ENCODE measurements around the gene CRB2. TPM values are rescaled to one million over a fixed set of nuclear protein-coding genes. Genes with fewer than 3 reads are reported as not detected.

Gene CRB2
- total RNA-seq, 4 donors from 2014 or later = 2.2 to 19.4 (median 3.1) TPM

DNA sequence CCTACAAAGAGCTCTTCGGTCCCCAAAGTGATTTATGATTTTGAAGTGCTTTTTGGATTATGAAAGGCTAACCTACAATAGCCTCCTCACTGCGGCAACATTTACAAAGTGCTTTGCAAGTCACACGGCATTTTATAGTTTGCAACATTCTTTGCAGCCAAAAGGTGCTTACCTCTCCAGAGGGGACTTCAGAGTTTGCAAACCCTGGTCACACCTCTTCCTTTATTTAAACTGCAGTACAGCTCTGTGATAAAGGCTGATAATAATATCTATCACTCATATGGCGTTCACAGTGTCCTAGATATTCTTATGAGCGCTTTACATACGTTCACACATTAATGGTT is 20.0 kb upstream of the CRB2 start:
- no peaks in the 10 kb centered on the region for H3K4me1 ChIP-seq
- no peak overlapping the region for H3K27ac ChIP-seq
- H3K4me3 ChIP-seq = no peak overlapping the region
- TF ChIP-seq, protein P1, sequence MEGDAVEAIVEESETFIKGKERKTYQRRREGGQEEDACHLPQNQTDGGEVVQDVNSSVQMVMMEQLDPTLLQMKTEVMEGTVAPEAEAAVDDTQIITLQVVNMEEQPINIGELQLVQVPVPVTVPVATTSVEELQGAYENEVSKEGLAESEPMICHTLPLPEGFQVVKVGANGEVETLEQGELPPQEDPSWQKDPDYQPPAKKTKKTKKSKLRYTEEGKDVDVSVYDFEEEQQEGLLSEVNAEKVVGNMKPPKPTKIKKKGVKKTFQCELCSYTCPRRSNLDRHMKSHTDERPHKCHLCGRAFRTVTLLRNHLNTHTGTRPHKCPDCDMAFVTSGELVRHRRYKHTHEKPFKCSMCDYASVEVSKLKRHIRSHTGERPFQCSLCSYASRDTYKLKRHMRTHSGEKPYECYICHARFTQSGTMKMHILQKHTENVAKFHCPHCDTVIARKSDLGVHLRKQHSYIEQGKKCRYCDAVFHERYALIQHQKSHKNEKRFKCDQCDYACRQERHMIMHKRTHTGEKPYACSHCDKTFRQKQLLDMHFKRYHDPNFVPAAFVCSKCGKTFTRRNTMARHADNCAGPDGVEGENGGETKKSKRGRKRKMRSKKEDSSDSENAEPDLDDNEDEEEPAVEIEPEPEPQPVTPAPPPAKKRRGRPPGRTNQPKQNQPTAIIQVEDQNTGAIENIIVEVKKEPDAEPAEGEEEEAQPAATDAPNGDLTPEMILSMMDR (IDR thresholded peaks at IDR 0.05) = no peak
- no peak for TF ChIP-seq POLR2A (IDR thresholded peaks at IDR 0.05)
- no peaks in the 10 kb centered on the region for H3K36me3 ChIP-seq
- DNase-seq = no peak
- intact Hi-C loops (cut with DNase I; ENCODE audit: low total_unique reads) = no loop called here
- no peaks in the 10 kb centered on the region for H3K9me3 ChIP-seq
- no peaks in the 10 kb centered on the region for H3K27me3 ChIP-seq

DNA sequence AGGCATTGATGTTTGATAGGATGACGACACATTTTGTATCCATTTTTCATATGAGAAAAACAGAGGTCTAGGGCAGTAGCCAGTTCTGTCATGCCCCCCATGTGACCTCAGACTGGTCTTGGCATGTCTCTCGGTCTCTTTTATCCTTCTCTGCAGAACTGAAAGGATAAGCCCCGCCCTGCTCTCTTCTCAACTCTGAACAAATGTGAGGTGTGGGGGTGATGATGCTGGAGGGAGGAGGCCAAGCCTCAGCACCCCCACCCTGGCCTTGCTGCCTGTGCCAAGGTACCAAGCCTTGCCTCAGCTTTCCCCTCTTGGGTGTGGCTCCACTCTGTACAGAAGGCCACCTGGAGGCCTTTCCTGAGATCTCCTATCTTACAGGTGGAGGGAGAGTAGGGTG is 19.5 kb upstream of the CRB2 start:
- no peak overlapping the region for H3K27ac ChIP-seq
- intact Hi-C loops (cut with DNase I; ENCODE audit: low total_unique reads) = no loop called here
- DNase-seq = no peak
- H3K36me3 ChIP-seq = no peaks in the 10 kb centered on the region
- TF ChIP-seq POLR2A (IDR thresholded peaks at IDR 0.05) = no peak
- TF ChIP-seq, protein P1 (IDR thresholded peaks at IDR 0.05) = no peak
- no peaks in the 10 kb centered on the region for H3K4me1 ChIP-seq
- H3K27me3 ChIP-seq = no peaks in the 10 kb centered on the region
- no peak overlapping the region for H3K4me3 ChIP-seq
- no peaks in the 10 kb centered on the region for H3K9me3 ChIP-seq

DNA sequence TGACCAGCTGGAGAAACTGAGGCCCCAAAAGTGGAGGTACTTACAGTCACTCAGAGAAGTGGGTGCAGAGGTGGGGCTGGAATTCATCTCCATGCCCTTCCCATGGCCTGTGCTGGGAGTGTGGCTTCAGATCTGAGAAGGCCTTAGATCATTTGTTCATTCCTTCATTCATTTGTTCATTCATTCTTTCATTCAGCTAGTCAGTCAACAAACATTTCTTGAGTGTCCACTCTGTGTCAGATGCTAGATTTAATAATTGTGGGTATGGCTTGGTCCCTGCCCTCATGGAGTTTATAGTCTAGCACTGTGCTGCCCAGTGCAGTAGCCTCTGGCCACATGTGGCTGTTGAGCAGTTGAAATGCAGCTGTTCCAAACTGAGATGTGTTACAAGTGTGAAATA is 19.0 kb upstream of the CRB2 start:
- TF ChIP-seq, protein P1 (IDR thresholded peaks at IDR 0.05) = no peak
- TF ChIP-seq POLR2A (IDR thresholded peaks at IDR 0.05) = no peak
- Histone ChIP-seq H3K27ac (no peak overlapping the region), H3K9me3 (no peaks in the 10 kb centered on the region), H3K4me3 (no peak overlapping the region), H3K27me3 (no peaks in the 10 kb centered on the region), H3K4me1 (no peaks in the 10 kb centered on the region), H3K36me3 (no peaks in the 10 kb centered on the region)
- no peak for DNase-seq
- intact Hi-C loops (cut with DNase I; ENCODE audit: low total_unique reads) = no loop called here

DNA sequence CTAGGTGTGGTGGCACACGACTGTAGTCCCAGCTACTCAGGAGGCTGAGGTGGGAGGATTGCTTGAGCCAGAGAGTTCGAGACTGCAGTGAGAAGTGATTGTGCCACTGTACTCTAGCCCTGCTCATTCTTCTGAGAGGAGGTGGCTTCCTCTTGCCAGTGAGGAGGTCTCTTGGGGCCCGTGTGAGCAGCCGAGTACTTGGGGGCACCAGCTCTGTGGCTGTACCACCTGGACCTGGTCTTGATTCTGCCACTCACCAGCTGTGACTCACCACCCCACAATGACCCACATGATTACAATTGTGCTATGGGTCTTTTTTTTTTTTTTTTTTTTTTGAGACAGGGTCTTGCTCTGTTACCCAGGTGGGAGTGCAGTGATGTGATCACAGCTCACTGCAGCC is 18.0 kb upstream of the CRB2 start:
- DNase-seq = no peak
- TF ChIP-seq, protein P1 (IDR thresholded peaks at IDR 0.05) = no peak
- TF ChIP-seq POLR2A (IDR thresholded peaks at IDR 0.05) = no peak
- H3K27me3 ChIP-seq = no peaks in the 10 kb centered on the region
- no peak overlapping the region for H3K27ac ChIP-seq
- intact Hi-C loops (cut with DNase I; ENCODE audit: low total_unique reads) = no loop called here
- H3K36me3 ChIP-seq = no peaks in the 10 kb centered on the region
- H3K9me3 ChIP-seq = no peaks in the 10 kb centered on the region
- no peak overlapping the region for H3K4me3 ChIP-seq
- H3K4me1 ChIP-seq = no peaks in the 10 kb centered on the region

DNA sequence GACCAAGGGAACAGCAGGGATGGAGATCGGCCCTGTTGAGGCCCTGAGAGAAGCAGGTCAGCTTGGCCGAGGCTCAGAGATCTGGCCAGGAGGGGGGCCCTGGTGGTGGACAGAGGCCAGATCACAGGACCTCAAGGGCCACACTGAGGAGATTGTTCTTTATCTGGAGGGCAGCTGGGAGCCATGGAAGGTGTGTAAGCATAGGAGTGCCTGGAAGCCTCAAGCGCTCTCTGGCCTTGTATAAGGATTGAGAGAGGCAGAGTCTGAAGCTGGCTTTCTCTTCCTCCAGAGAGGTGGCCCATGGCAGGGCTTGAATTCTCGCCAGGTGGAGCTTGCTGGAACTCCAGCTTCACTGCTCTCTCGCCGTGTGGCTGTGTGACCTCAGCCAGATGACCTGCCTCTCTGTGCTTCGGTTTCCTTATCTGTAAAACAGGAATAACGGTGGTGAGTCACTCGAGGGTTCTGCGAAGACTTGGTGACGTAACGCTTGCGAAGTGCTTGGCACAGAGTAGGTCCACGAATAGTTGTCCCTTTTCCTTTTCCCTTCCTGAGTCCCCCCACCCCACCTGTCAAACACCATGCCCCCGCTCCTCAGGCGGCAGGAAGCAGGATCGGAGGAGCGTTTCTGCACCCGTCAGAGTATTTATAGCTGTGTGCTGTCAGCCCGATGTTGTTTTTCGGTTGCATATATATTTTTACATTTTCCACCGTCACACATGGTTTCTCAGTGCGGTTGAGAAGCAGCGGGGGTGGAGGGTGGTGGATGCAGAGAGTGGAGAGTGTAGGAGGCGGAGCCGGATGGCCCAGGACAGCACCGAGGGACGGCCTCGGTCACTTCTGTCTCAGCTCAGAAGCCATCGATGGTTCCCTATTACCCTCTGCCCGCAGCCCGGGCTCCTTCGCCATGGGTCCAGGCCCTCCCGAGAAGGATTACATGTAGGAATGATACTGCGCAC is 17.0 kb upstream of the CRB2 start:
- no peak for TF ChIP-seq POLR2A (IDR thresholded peaks at IDR 0.05)
- TF ChIP-seq, protein P1 (IDR thresholded peaks at IDR 0.05) = no peak
- no peak overlapping the region for H3K27ac ChIP-seq
- H3K4me1 ChIP-seq = no peaks in the 10 kb centered on the region
- H3K36me3 ChIP-seq = no peaks in the 10 kb centered on the region
- no peaks in the 10 kb centered on the region for H3K9me3 ChIP-seq
- DNase-seq = no peak
- no peaks in the 10 kb centered on the region for H3K27me3 ChIP-seq
- intact Hi-C loops (cut with DNase I; ENCODE audit: low total_unique reads) = no loop called here
- no peak overlapping the region for H3K4me3 ChIP-seq
